GM23338 (cell line): ENCODE data around the gene OBSCN. TPM values are rescaled to one million over a fixed set of nuclear protein-coding genes. Genes with fewer than 3 reads are reported as not detected.

Source experiments
- ATAC-seq: fragments of 200-7000 bp; cut with Tn5 transposase; 3 replicates; pipeline ENCODE4 v1.9.1; 2020
- DNase-seq: peaks from one replicate; pipeline ENCODE4 v3.0.0-alpha.2; 2015; ENCODE audit warnings: low spot score
- H2AFZ ChIP-seq: fragments of 200-600 bp; sonication (generic); 2 replicates; pipeline ENCODE4 v1.8.0; 2016; ENCODE audit warnings: antibody characterized with exemption, mild to moderate bottlenecking, moderate library complexity
- H3F3A ChIP-seq: fragments of 200-600 bp; sonication (generic); replicated peaks from 2 replicates; pipeline ENCODE4 v1.8.0; 2017; ENCODE audit warnings: antibody characterized with exemption, mixed run types, low read depth
- H3K27ac ChIP-seq: fragments of 200-600 bp; sonication (generic); 2 replicates; pipeline ENCODE4 v1.6.1; 2016; ENCODE audit warnings: low read depth
- H3K27me3 ChIP-seq: fragments of 200-600 bp; sonication (generic); 2 replicates; pipeline ENCODE4 v1.8.0; 2016; ENCODE audit warnings: mild to moderate bottlenecking, mixed run types, moderate library complexity; ENCODE audit not compliant: insufficient read depth
- H3K36me3 ChIP-seq: fragments of 200-600 bp; sonication (generic); 2 replicates; pipeline ENCODE4 v1.8.0; 2016; ENCODE audit warnings: mild to moderate bottlenecking; ENCODE audit not compliant: insufficient read depth
- H3K4me1 ChIP-seq: fragments of 200-600 bp; sonication (generic); 2 replicates; pipeline ENCODE4 v1.8.0; 2016; ENCODE audit warnings: mild to moderate bottlenecking, moderate library complexity; ENCODE audit not compliant: insufficient read depth
- H3K4me2 ChIP-seq: fragments of 200-600 bp; sonication (generic); 2 replicates; pipeline ENCODE4 v1.7.1; 2017; ENCODE audit warnings: mixed run types
- H3K4me3 ChIP-seq: fragments of 200-600 bp; sonication (generic); 2 replicates; pipeline ENCODE4 v1.6.1; 2016; ENCODE audit warnings: mixed run types
- H3K79me2 ChIP-seq: fragments of 200-600 bp; sonication (generic); replicated peaks from 2 replicates; pipeline ENCODE4 v1.8.0; 2017; ENCODE audit warnings: mild to moderate bottlenecking; ENCODE audit not compliant: insufficient read depth
- H3K9me2 ChIP-seq: fragments of 200-600 bp; sonication (generic); 2 replicates; pipeline ENCODE4 v1.8.0; 2017; ENCODE audit not compliant: insufficient read depth
- H4K20me1 ChIP-seq: fragments of 200-600 bp; sonication (generic); replicated peaks from 2 replicates; pipeline ENCODE4 v1.8.0; 2017; ENCODE audit warnings: mild to moderate bottlenecking; ENCODE audit not compliant: insufficient read depth
- H3K27ac Mint-ChIP-seq: 2 replicates; pipeline ENCODE4 v1.8.0; 2020; ENCODE audit warnings: inconsistent platforms, mild to moderate bottlenecking, moderate library complexity, mixed read lengths
- H3K27me3 Mint-ChIP-seq: 3 replicates; pipeline ENCODE4 v1.8.0; 2022; ENCODE audit warnings: low read depth, mild to moderate bottlenecking, moderate library complexity, mixed read lengths, inconsistent platforms; ENCODE audit not compliant: insufficient read depth, poor library complexity
- H3K36me3 Mint-ChIP-seq: 3 replicates; pipeline ENCODE4 v1.8.0; 2021; ENCODE audit warnings: low read depth, mild to moderate bottlenecking, inconsistent platforms, moderate library complexity, mixed read lengths
- H3K4me1 Mint-ChIP-seq: 3 replicates; pipeline ENCODE4 v1.8.0; 2020; ENCODE audit warnings: mild to moderate bottlenecking, inconsistent platforms, mixed read lengths
- H3K4me3 Mint-ChIP-seq: 3 replicates; pipeline ENCODE4 v1.8.0; 2021; ENCODE audit warnings: moderate library complexity, mild to moderate bottlenecking, inconsistent platforms, mixed read lengths
- H3K9me3 Mint-ChIP-seq: 3 replicates; pipeline ENCODE4 v1.8.0; 2020; ENCODE audit warnings: moderate library complexity, mild to moderate bottlenecking, inconsistent platforms, mixed read lengths
- CREB1 ChIP-seq: fragments of 250-450 bp; sonication (Bioruptor Pico); IDR thresholded peaks from 2 replicates; pipeline ENCODE4 v1.5.0; 2020; ENCODE audit warnings: low read depth, mild to moderate bottlenecking, moderate library complexity
- CTCF ChIP-seq, 2 experiments: fragments of 200-600 bp in 1 of 2; sonication (generic) in 1 of 2; conservative IDR thresholded peaks; 2 replicates each; pipeline versions ENCODE4 v1.5.1 to v1.6.1; 2016 to 2017; ENCODE audit warnings: antibody characterized with exemption in 2 of 2, low read depth in 2 of 2, mild to moderate bottlenecking in 2 of 2, moderate library complexity in 1 of 2
- ETS1 ChIP-seq: IDR thresholded peaks from 2 replicates; pipeline ENCODE4 v1.6.1; 2016; ENCODE audit warnings: antibody characterized with exemption
- EZH2 ChIP-seq: fragments of 200-600 bp; sonication (generic); IDR thresholded peaks from one replicate; pipeline ENCODE4 v1.8.0; 2017; ENCODE audit warnings: antibody characterized with exemption, mild to moderate bottlenecking, low read depth; ENCODE audit not compliant: unreplicated experiment
- EZH2phosphoT487 ChIP-seq: fragments of 200-600 bp; sonication (generic); IDR thresholded peaks from one replicate; pipeline ENCODE4 v1.8.1; 2018; ENCODE audit warnings: antibody characterized with exemption; ENCODE audit not compliant: unreplicated experiment
- JUNB ChIP-seq: IDR thresholded peaks from one replicate; pipeline ENCODE4 v1.6.1; 2016; ENCODE audit warnings: antibody characterized with exemption; ENCODE audit not compliant: unreplicated experiment
- NANOG ChIP-seq: IDR thresholded peaks from 2 replicates; pipeline ENCODE4 v1.6.1; 2016; ENCODE audit warnings: antibody characterized with exemption, borderline replicate concordance
- POLR2AphosphoS5 ChIP-seq: IDR thresholded peaks from 2 replicates; pipeline ENCODE4 v1.6.1; 2016; ENCODE audit warnings: antibody characterized with exemption, low read depth
- REST ChIP-seq: IDR thresholded peaks from one replicate; pipeline ENCODE4 v1.6.1; 2018; ENCODE audit warnings: antibody characterized with exemption; ENCODE audit not compliant: unreplicated experiment
- STAT1 ChIP-seq: IDR thresholded peaks from one replicate; pipeline ENCODE4 v1.6.1; 2016; ENCODE audit warnings: antibody characterized with exemption; ENCODE audit not compliant: unreplicated experiment
- ZNF114 ChIP-seq: fragments of 250-450 bp; sonication (Bioruptor Pico); IDR thresholded peaks from 2 replicates; pipeline ENCODE4 v1.5.0; 2020; ENCODE audit warnings: mild to moderate bottlenecking, moderate library complexity
- ZNF331 ChIP-seq: fragments of 250-450 bp; sonication (Bioruptor Pico); IDR thresholded peaks from 2 replicates; pipeline ENCODE4 v1.5.0; 2020; ENCODE audit warnings: low read depth, mild to moderate bottlenecking, moderate library complexity
- ZNF462 ChIP-seq: fragments of 250-450 bp; sonication (Bioruptor Pico); IDR thresholded peaks from 2 replicates; pipeline ENCODE4 v1.5.0; 2020; ENCODE audit warnings: mild to moderate bottlenecking, moderate library complexity
- polyA plus RNA-seq: library from polyadenylated mRNA; unstranded; fragments of >200 nt; fragmentation: Nextera tagmentation; extraction: Ambion mirVana; gene quantifications from 2 replicates; pipeline ENCODE4 v1.2.1, GENCODE V29; 2016
- total RNA-seq: library from RNA; depleted of rRNA; stranded (reverse); fragments of >200 nt; shearing (Covaris generic); gene quantifications from 2 replicates; pipeline ENCODE4 v1.2.3, GENCODE V29; 2014

The OBSCN gene
- total and polyA plus RNA-seq, 2 experiments from 2014 or later: 8.4 to 38.5 TPM

- Histone ChIP-seq H3K27ac (no peak overlapping the region), H2AFZ (no peak overlapping the region), H3K27me3 (no peaks in the 10 kb centered on the region), H3K4me1 (no peaks in the 10 kb centered on the region), H3K4me2 (no peak overlapping the region), H4K20me1 (no peaks in the 10 kb centered on the region), H3K79me2 (no peaks in the 10 kb centered on the region), H3F3A (no peaks in the 10 kb centered on the region), H3K36me3 (no peaks in the 10 kb centered on the region), H3K4me3 (no peak overlapping the region), H3K9me2 (0 out of 2 replicates have a peak, but pooled peaks cover 3% of the 10 kb centered on the region)
- no peak for DNase-seq
- Mint-ChIP-seq H3K36me3 (no peaks in the 10 kb centered on the region), H3K9me3 (peaks cover 9% of the 10 kb centered on the region; the same call in 2 of the 3 replicates), H3K4me3 (no peak overlapping the region), H3K27me3 (peaks cover 6% of the 10 kb centered on the region), H3K27ac (no peak overlapping the region), H3K4me1 (no peaks in the 10 kb centered on the region; the same call in 2 of the 3 replicates)
- no peak for TF ChIP-seq ETS1
- no peak for TF ChIP-seq CTCF (conservative IDR thresholded peaks at IDR 0.05; ENCODE audit: low read depth in 2 of 2)
- no peak for TF ChIP-seq STAT1
- TF ChIP-seq ZNF331 (CRISPR knock-in tag): no peak
- no peak for TF ChIP-seq POLR2AphosphoS5
- no peak for TF ChIP-seq ZNF462 (CRISPR knock-in tag)
- TF ChIP-seq CREB1 (CRISPR knock-in tag): no peak
- TF ChIP-seq EZH2phosphoT487: no peak
- TF ChIP-seq ZNF114 (CRISPR knock-in tag): no peak
- TF ChIP-seq REST: no peak
- no peak for TF ChIP-seq JUNB
- TF ChIP-seq NANOG: no peak
- no peak for TF ChIP-seq EZH2
- no peak for ATAC-seq
Measured at GRCh38 chr1:228190778-228191177, 17.1 kb upstream of the OBSCN start.
